Activated CD4-positive, alpha-beta T cell treated with anti-CD3 and anti-CD28 coated beads, Interleukin-2, amount 50 U/mL, for 24 hours (primary cell): ENCODE measurements around the gene C12orf56.
"Not testable (repeated sequence)": the region's sequence is repeated elsewhere in the genome, so short reads cannot be mapped to it uniquely, and the experiment has no call there.

Experiments used
- DNase-seq, 2 donors: peaks; one replicate each; pipeline ENCODE4 v3.0.0-alpha.2; 2020; ENCODE audit warnings: low read depth in 1 of 2, low spot score in 1 of 2

C12orf56 gene

DNA sequence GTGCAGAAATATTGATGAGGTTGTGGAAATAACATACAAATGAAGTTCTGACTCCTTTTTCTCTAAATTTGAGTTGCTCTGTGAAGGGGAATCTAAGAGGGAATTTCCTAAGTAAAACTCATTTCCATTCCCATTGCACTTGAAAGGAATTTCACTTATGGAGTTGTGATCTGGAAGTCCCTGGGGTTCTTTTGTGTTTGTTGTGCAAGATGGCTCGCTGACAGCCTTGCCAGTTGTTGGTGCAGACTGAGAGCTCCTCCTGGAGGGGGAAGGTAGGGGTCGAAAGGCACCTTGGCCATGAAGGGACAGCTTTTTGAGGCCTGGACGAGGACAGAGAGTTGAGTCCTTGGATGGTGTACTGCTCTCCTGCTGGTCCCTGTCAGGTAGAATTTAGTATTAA lies 72.0 kb downstream of the C12orf56 start:
- DNase-seq: no peak

DNA sequence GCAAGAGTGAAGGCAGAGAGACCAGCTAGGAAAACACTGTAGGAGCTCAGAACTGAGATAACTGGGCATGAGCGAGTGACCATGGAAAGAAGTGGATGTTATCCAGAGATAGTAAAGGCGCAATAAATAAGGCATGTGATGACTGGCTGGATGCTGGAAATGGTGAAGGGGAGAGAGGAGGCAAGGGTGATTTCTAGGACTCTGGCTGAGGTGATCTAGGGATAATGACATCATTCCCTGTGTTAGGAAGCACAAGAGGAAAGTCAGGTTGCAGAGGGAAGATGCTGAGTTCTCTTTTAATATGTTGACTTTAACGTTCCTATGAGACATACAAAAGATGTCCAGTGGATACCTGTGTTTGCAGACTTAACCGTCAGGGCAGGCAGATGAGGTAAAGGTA lies 78.7 kb downstream of the C12orf56 start:
- DNase-seq: no peak

DNA sequence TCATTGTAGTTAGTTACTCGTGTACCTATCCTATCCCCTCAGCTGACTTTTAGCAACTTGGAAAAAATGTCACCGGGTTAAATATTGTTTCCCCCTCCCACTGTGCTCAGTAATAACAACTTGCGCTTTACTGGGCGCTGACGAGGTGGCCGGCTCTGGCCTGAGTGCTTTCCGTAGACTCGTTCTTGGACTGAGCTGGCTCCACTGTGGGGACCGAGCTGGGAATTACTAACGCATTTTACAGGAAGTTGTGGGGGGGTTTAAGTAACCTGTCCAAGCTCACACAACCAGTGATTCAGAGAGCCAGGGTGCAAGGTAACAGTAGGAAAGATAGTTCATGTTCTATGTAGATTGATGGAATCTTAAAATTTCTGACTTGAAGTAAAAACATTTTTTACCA lies 86.0 kb downstream of the C12orf56 start:
- DNase-seq: no peak

DNA sequence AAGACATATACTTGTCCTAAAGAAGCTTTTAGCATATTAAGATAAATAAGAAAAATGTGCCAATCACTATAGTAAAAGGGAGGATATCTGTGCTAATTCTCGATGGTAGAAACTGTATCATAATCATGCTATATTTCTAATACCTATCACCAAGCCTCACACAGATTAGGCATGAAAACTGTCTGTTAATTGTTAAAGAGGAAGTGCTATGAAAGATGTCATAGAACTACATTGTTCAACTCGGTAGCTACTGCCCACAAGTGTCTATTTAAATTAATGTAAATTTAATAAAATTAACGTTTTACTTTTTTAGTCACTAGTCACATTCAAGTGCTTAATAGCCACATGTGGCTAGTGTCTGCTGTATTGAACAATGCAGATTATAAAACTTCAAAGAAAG lies 90.9 kb downstream of the C12orf56 start:
- no peak for DNase-seq

- no peak for DNase-seq
Observed at GRCh38 chr12:64296301-64296700, 94.3 kb downstream of the C12orf56 start.

- DNase-seq: no peak
Observed at GRCh38 chr12:64293654-64294364, 96.7 kb downstream of the C12orf56 start.

DNA sequence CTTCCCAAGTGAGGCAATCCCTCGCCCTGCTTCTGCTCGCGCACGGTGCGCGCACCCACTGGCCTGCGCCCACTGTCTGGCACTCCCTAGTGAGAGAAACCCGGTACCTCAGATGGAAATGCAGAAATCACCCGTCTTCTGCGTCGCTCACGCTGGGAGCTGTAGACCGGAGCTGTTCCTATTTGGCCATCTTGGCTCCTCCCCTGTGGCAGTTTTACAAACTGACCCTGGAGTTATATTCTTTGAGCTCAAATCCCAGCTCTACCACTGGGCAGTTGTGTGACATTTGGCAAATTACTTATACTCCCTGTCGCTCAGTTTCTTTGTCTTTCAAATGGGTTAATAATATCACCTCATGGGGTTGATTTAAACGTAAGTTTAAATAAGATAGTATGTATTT lies 97.4 kb downstream of the C12orf56 start:
- not testable (repeated sequence) for DNase-seq

GRCh38 chr12:64286521-64286920 lies 104.0 kb downstream of the C12orf56 start:
- DNase-seq: no peak

DNA sequence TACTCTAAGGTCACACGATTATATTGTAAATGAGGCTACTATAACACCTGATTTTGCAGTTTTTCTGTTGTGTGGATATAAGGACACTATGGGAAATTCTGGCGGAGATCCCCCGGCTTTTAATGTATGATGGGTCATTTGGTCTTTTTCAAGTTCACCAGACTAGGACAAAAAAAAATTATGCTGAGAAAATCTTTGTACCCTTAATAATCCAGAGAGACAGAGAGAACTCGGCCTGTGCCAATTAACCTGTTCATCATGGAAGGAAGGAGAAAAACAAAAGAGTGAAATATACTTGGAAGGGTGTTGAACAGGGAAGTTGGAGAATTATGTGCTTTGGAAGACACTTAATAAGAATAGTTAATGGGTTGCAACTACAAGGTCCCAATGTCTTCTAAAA lies 106.3 kb downstream of the C12orf56 start:
- DNase-seq: no peak

- DNase-seq: no peak
Observed at GRCh38 chr12:64278421-64278820, 112.1 kb downstream of the C12orf56 start.

GRCh38 chr12:64273527-64274403 lies 116.8 kb downstream of the C12orf56 start:
- DNase-seq: no peak

DNA sequence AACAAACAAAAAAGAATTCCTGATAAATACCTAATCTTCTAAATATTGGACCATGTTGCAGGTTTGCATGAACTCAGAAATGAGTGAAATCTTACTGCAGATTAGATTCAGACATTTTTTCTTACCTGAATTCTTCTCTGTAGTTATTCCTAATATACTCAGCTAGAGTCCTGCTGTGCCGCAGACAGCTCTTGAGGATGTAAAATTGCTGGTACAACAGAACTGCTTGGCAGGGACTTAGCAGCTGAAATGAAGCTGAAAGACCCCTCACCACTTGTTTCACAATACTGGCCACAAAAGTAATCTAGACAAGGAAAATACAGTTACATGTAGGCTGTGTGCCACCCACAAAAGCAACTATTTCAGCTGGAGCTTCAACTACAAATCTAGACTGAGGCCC lies 120.1 kb downstream of the C12orf56 start:
- no peak for DNase-seq

GRCh38 chr12:64269161-64269560 lies 121.4 kb downstream of the C12orf56 start:
- DNase-seq: no peak

GRCh38 chr12:64268409-64268808 lies 122.1 kb downstream of the C12orf56 start:
- no peak for DNase-seq

DNA sequence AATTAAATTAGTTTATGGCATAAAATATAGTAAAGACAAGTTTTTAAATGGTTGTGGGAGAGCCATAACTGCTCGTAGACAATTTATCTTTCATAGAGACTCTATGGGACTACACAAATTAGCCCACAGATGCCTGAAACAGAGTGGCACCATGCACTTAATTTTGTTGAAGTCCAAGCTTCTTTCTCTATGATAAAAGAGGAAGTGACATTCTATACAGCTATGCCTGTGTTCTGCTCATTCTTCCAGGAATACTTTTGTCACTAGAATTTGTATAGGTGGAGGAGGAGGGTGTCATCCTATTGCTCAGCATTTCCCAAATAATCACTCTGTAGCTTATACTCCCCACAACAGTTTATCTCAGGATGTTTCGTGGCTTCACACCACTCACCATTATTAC lies 124.7 kb downstream of the C12orf56 start:
- no peak for DNase-seq

- DNase-seq: no peak
Observed at GRCh38 chr12:64261813-64262212, 128.7 kb downstream of the C12orf56 start.

- no peak for DNase-seq
Observed at GRCh38 chr12:64258576-64258975, 132.0 kb downstream of the C12orf56 start.

- peak in 1 of 2 donors; percentile 29 for DNase-seq
Observed at GRCh38 chr12:64256166-64256800, 134.3 kb downstream of the C12orf56 start.

GRCh38 chr12:64255249-64255648 lies 135.3 kb downstream of the C12orf56 start:
- DNase-seq: no peak

GRCh38 chr12:64253356-64253755 lies 137.2 kb downstream of the C12orf56 start:
- DNase-seq: no peak

DNA sequence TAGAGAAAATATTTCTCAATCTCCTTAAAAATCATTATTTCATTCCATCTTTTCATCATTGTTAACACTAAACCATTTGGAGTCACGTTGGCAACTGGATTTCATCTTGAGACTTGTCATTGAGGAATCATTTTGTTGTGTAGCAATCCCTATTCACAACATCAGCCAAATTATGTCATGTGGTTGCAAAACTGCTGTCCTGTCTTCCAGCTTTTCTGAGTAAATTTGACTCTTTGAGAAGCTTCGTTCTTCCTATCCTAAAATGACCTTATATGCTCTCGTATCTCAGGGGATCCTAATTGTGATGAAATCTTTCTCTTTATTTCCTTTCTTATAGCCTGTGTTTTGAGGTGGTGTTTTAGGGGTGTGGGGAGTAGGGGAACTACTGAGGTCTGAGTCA lies 137.9 kb downstream of the C12orf56 start:
- DNase-seq: no peak

GRCh38 chr12:64243809-64244208 lies 146.7 kb downstream of the C12orf56 start:
- DNase-seq: no peak
